H9 (cell line): ENCODE data around the gene ADGRD1. TPM values are rescaled to one million over a fixed set of nuclear protein-coding genes. Genes with fewer than 3 reads are reported as not detected.
A peak's percentile ranks its signal among the peaks of the same experiment; 100 is the strongest.

Source experiments
- DNase-seq: peaks from one replicate; pipeline ENCODE4 v3.0.0-alpha.2; 2017
- H2AFZ ChIP-seq: one replicate; pipeline ENCODE4 v1.6.1; 2013; ENCODE audit warnings: mild to moderate bottlenecking, low read length, control low read depth, moderate library complexity
- H2AK5ac ChIP-seq: 2 replicates; pipeline ENCODE4 v1.6.1; 2013; ENCODE audit warnings: low read length, control low read depth, mixed read lengths; ENCODE audit not compliant: insufficient read length
- H2BK120ac ChIP-seq: one replicate; pipeline ENCODE4 v1.6.1; 2013; ENCODE audit warnings: low read depth, mild to moderate bottlenecking, low read length, control low read depth, inconsistent platforms; ENCODE audit not compliant: poor library complexity, severe bottlenecking
- H2BK12ac ChIP-seq: 2 replicates; pipeline ENCODE4 v1.6.1; 2013; ENCODE audit warnings: low read length, control low read depth, mixed read lengths, low read depth; ENCODE audit not compliant: insufficient read length
- H2BK15ac ChIP-seq: 2 replicates; pipeline ENCODE4 v1.6.1; 2013; ENCODE audit warnings: low read depth, low read length, control low read depth
- H2BK20ac ChIP-seq: one replicate; pipeline ENCODE4 v1.6.1; 2013; ENCODE audit warnings: low read depth, mild to moderate bottlenecking, low read length, control low read depth, inconsistent platforms; ENCODE audit not compliant: poor library complexity, severe bottlenecking
- H2BK5ac ChIP-seq: 2 replicates; pipeline ENCODE4 v1.6.1; 2013; ENCODE audit warnings: low read length, control low read depth, mixed read lengths; ENCODE audit not compliant: insufficient read length
- H3K14ac ChIP-seq: 2 replicates; pipeline ENCODE4 v1.6.1; 2013; ENCODE audit warnings: low read length, control low read depth; ENCODE audit not compliant: insufficient read depth
- H3K18ac ChIP-seq: 2 replicates; pipeline ENCODE4 v1.6.1; 2013; ENCODE audit warnings: low read depth, mild to moderate bottlenecking, mixed read lengths, low read length, control low read depth; ENCODE audit not compliant: insufficient read length
- H3K23ac ChIP-seq: 2 replicates; pipeline ENCODE4 v1.6.1; 2013; ENCODE audit warnings: low read length, control low read depth, mixed read lengths, low read depth; ENCODE audit not compliant: insufficient read length
- H3K23me2 ChIP-seq: 2 replicates; pipeline ENCODE4 v1.6.1; 2013; ENCODE audit warnings: low read depth, mild to moderate bottlenecking, mixed read lengths, low read length, control low read depth; ENCODE audit not compliant: insufficient read length, poor library complexity, severe bottlenecking
- H3K27ac ChIP-seq: 2 replicates; pipeline ENCODE4 v1.5.1; 2013; ENCODE audit warnings: low read length, control low read depth, mixed read lengths, low read depth; ENCODE audit not compliant: insufficient read length
- H3K27me3 ChIP-seq: 2 replicates; pipeline ENCODE4 v1.6.1; 2013; ENCODE audit warnings: low read length, control low read depth, inconsistent platforms; ENCODE audit not compliant: insufficient read depth
- H3K4ac ChIP-seq: 2 replicates; pipeline ENCODE4 v1.6.1; 2013; ENCODE audit warnings: low read depth, mild to moderate bottlenecking, control low read depth, inconsistent platforms, low read length, moderate library complexity
- H3K4me1 ChIP-seq: 2 replicates; pipeline ENCODE4 v1.6.1; 2013; ENCODE audit warnings: low read length, control low read depth, inconsistent platforms; ENCODE audit not compliant: insufficient read depth
- H3K4me2 ChIP-seq: 2 replicates; pipeline ENCODE4 v1.6.1; 2013; ENCODE audit warnings: low read length, control low read depth, mixed read lengths; ENCODE audit not compliant: insufficient read length, insufficient read depth
- H3K56ac ChIP-seq: 2 replicates; pipeline ENCODE4 v1.6.1; 2013; ENCODE audit warnings: low read depth, mild to moderate bottlenecking, mixed read lengths, low read length, control low read depth; ENCODE audit not compliant: insufficient read length
- H3K79me1 ChIP-seq: 2 replicates; pipeline ENCODE4 v1.6.1; 2013; ENCODE audit warnings: low read depth, mild to moderate bottlenecking, moderate library complexity, low read length, control low read depth, inconsistent platforms; ENCODE audit not compliant: insufficient read depth, poor library complexity, severe bottlenecking
- H3K79me2 ChIP-seq: 2 replicates; pipeline ENCODE4 v1.6.1; 2013; ENCODE audit warnings: low read length, control low read depth, inconsistent platforms; ENCODE audit not compliant: insufficient read depth
- H3K9ac ChIP-seq: 2 replicates; pipeline ENCODE4 v1.6.1; 2013; ENCODE audit warnings: low read length, control low read depth, mixed read lengths; ENCODE audit not compliant: insufficient read length; ENCODE audit errors: extremely low read depth
- H3K9me3 ChIP-seq: one replicate; pipeline ENCODE4 v1.6.1; 2013; ENCODE audit warnings: low read depth, low read length, inconsistent platforms; ENCODE audit not compliant: control insufficient read depth
- H3T11ph ChIP-seq: one replicate; pipeline ENCODE4 v1.6.1; 2013; ENCODE audit warnings: mild to moderate bottlenecking, low read length, control low read depth, inconsistent platforms
- H4K20me1 ChIP-seq: one replicate; pipeline ENCODE4 v1.6.1; 2013; ENCODE audit not compliant: control insufficient read depth, insufficient read length, insufficient read depth
- H4K5ac ChIP-seq: 2 replicates; pipeline ENCODE4 v1.6.1; 2013; ENCODE audit warnings: low read depth, mild to moderate bottlenecking, mixed read lengths, low read length, control low read depth; ENCODE audit not compliant: insufficient read length
- H4K8ac ChIP-seq: replicated peaks from 2 replicates; pipeline ENCODE4 v1.6.1; 2013; ENCODE audit warnings: low read length, control low read depth, mixed read lengths, low read depth; ENCODE audit not compliant: insufficient read length
- H4K91ac ChIP-seq: 2 replicates; pipeline ENCODE4 v1.6.1; 2013; ENCODE audit warnings: low read depth, mild to moderate bottlenecking, moderate library complexity, mixed read lengths, low read length, control low read depth; ENCODE audit not compliant: insufficient read length
- H3K27ac Mint-ChIP-seq, 3 experiments: 2 replicates in 2 of 3; 3 replicates in 1 of 3; pipeline ENCODE4 v1.8.0; 2020 to 2021; ENCODE audit warnings: mixed read lengths in 3 of 3, mild to moderate bottlenecking in 1 of 3, moderate library complexity in 1 of 3
- H3K27me3 Mint-ChIP-seq: 2 replicates; pipeline ENCODE4 v1.8.0; 2021; ENCODE audit warnings: low read depth, mild to moderate bottlenecking, moderate library complexity, mixed read lengths
- H3K36me3 Mint-ChIP-seq, 3 experiments: 2 replicates in 2 of 3; 3 replicates in 1 of 3; pipeline ENCODE4 v1.8.0; 2020 to 2021; ENCODE audit warnings: low read depth in 3 of 3, mixed read lengths in 3 of 3; ENCODE audit not compliant: insufficient read depth in 1 of 3
- H3K4me1 Mint-ChIP-seq, 2 experiments: 2 replicates each; pipeline ENCODE4 v1.8.0; 2020; ENCODE audit warnings: mixed read lengths in 2 of 2
- H3K4me3 Mint-ChIP-seq, 2 experiments: 2 replicates in 1 of 2; 3 replicates in 1 of 2; pipeline ENCODE4 v1.8.0; 2020 to 2021; ENCODE audit warnings: mild to moderate bottlenecking in 2 of 2, mixed read lengths in 2 of 2, moderate library complexity in 1 of 2
- H3K9me3 Mint-ChIP-seq, 2 experiments: 2 replicates in 1 of 2; 3 replicates in 1 of 2; pipeline ENCODE4 v1.8.0; 2020; ENCODE audit warnings: mild to moderate bottlenecking in 2 of 2, mixed read lengths in 2 of 2, moderate library complexity in 1 of 2
- CTCF ChIP-seq: fragments of 200-600 bp; sonication (generic); conservative IDR thresholded peaks from 3 replicates; pipeline ENCODE4 v1.8.0; 2021; ENCODE audit warnings: antibody characterized with exemption, mild to moderate bottlenecking
- WGBS: extraction: QIAGEN DNeasy Blood & Tissue Kit; methylation state at CpG from one replicate; pipeline ENCODE4 v1.1.7; 2013; ENCODE audit warnings: missing lambda C conversion rate, low lambda C conversion rate, mixed read lengths; ENCODE audit not compliant: insufficient read length; ENCODE audit errors: extremely low coverage; 5-methylcytosine and 5-hydroxymethylcytosine counted together
- total RNA-seq: library from RNA; stranded (reverse); gene quantifications from 2 replicates; pipeline ENCODE4 v1.2.1, GENCODE V29; 2021

The ADGRD1 gene
- total RNA-seq, 1 experiment from 2014 or later: 0.52 TPM

- H2AK5ac ChIP-seq: no peak overlapping the region
- H4K8ac ChIP-seq: no peak overlapping the region
- no peaks in the 10 kb centered on the region for H3K9me3 ChIP-seq
- DNase-seq: peak; percentile 25
- no peak overlapping the region for H3K9ac ChIP-seq
- H3K27ac Mint-ChIP-seq: no peak overlapping the region; a peak in 1 of 7 replicates
- H3K18ac ChIP-seq: no peak overlapping the region
- no peaks in the 10 kb centered on the region for H3K4me1 Mint-ChIP-seq
- peaks cover 1% of the 10 kb centered on the region for H3K27me3 Mint-ChIP-seq
- no peaks in the 10 kb centered on the region for H3K79me1 ChIP-seq
- no peak overlapping the region for H4K5ac ChIP-seq
- no peak overlapping the region for H3K4me3 Mint-ChIP-seq
- H3K4ac ChIP-seq: no peak overlapping the region
- no peak overlapping the region for H3K14ac ChIP-seq
- H2BK12ac ChIP-seq: no peak overlapping the region
- H2BK15ac ChIP-seq: no peak overlapping the region
- H2BK20ac ChIP-seq: no peak overlapping the region
- H2AFZ ChIP-seq: no peak overlapping the region
- H3K4me1 ChIP-seq: no peaks in the 10 kb centered on the region
- H3K27ac ChIP-seq: no peak overlapping the region
- no CpG with 5 or more reads among the region's 18 CpGs for WGBS
- no peak overlapping the region for H2BK5ac ChIP-seq
- H3K9me3 Mint-ChIP-seq: no peaks in the 10 kb centered on the region
- H2BK120ac ChIP-seq: no peak overlapping the region
- H3K27me3 ChIP-seq: no peaks in the 10 kb centered on the region
- H3T11ph ChIP-seq: no peak overlapping the region
- no peaks in the 10 kb centered on the region for H3K79me2 ChIP-seq
- H3K36me3 Mint-ChIP-seq: no peaks in the 10 kb centered on the region
- no peak for TF ChIP-seq CTCF
- no peak overlapping the region for H3K23ac ChIP-seq
- no peak overlapping the region for H4K91ac ChIP-seq
- no peak overlapping the region for H3K4me2 ChIP-seq
- no peak overlapping the region for H3K56ac ChIP-seq
- H4K20me1 ChIP-seq: no peaks in the 10 kb centered on the region
- H3K23me2 ChIP-seq: no peaks in the 10 kb centered on the region
Observed at GRCh38 chr12:131091976-131092691, 138.4 kb downstream of the ADGRD1 start.
